Neutrophil (primary cell): ENCODE measurements around the gene PGA3.
A peak's percentile ranks its signal among the peaks of the same experiment; 100 is the strongest.
"Not testable (repeated sequence)": the region's sequence is repeated elsewhere in the genome, so short reads cannot be mapped to it uniquely, and the experiment has no call there.

Experiments used
- H3K27ac ChIP-seq: fragments of 200-600 bp; sonication (generic); 2 replicates; pipeline ENCODE4 v1.5.1; 2016; ENCODE audit warnings: mild to moderate bottlenecking, moderate library complexity
- H3K27me3 ChIP-seq: fragments of 200-600 bp; sonication (generic); 2 replicates; pipeline ENCODE4 v1.6.0; 2016; ENCODE audit warnings: mild to moderate bottlenecking
- H3K36me3 ChIP-seq: fragments of 200-600 bp; sonication (generic); 2 replicates; pipeline ENCODE4 v1.5.1; 2017
- H3K4me1 ChIP-seq, 2 experiments: fragments of 200-600 bp in 1 of 2; sonication (generic) in 1 of 2; 1 replicate in 1 of 2; 2 replicates in 1 of 2; pipeline versions ENCODE4 v1.5.1 to v1.6.1; 2013 to 2016; ENCODE audit warnings: low read depth in 1 of 2, low read length in 1 of 2, mild to moderate bottlenecking in 1 of 2, moderate library complexity in 1 of 2; ENCODE audit not compliant: control insufficient read depth in 1 of 2, insufficient read depth in 1 of 2
- H3K4me3 ChIP-seq, 2 experiments: fragments of 200-600 bp in 1 of 2; sonication (generic) in 1 of 2; 1 replicate in 1 of 2; 2 replicates in 1 of 2; pipeline ENCODE4 v1.5.1; 2013 to 2016; ENCODE audit warnings: low read depth in 1 of 2, low read length in 1 of 2, mild to moderate bottlenecking in 1 of 2, moderate library complexity in 1 of 2
- H3K9me3 ChIP-seq: fragments of 200-600 bp; sonication (generic); 2 replicates; pipeline ENCODE4 v1.5.1; 2016
- TF ChIP-seq, protein P1 (sequence below): fragments of 200-600 bp; sonication (generic); IDR thresholded peaks from 2 replicates; pipeline ENCODE4 v1.5.1; 2016; ENCODE audit warnings: antibody characterized with exemption

Gene PGA3

DNA sequence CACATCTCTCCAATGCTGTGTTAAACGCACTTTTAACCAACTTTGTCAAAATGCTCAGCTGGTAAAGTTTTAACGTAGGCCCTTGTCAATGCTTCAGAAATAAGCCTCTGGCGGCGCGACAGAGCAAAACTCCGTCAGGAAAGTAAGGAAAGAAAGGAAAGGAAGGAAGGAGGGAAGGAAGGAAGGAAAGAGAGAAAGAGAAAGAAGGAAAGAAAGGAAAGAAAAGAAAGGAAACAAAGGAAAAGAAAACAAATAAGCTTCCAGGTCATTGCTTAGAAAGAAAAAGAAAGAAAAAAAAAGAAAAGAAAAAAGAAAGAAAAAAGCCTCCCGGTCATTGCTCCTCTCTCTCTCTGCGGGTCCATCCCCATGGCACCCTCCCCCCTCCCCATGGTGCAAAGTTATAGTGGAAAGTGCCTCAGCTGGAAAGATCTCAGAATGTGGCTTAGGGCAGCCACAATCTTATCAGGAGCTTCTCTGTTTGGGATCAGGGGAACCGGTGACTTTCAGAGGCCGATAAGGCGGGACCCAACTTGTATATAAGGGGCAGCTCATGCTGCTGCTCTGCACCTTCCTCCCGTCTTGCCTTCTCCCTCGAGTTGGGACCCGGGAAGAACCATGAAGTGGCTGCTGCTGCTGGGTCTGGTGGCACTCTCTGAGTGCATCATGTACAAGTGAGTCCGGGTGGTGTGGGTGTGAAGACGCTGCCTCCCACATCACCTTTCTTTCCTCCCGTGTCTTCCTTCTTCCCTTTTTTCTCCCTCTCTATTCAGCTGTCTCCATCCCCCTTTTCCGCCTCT lies at the start of gene PGA3:
TSS of gene PGA3 (plus strand) at position 566 of the 797 bp plus-strand sequence. CDS start at position 616, 50 bp downstream.
- not testable (repeated sequence) for H3K4me3 ChIP-seq, H3K36me3 ChIP-seq, H3K27me3 ChIP-seq, H3K27ac ChIP-seq, H3K4me1 ChIP-seq, H3K9me3 ChIP-seq

DNA sequence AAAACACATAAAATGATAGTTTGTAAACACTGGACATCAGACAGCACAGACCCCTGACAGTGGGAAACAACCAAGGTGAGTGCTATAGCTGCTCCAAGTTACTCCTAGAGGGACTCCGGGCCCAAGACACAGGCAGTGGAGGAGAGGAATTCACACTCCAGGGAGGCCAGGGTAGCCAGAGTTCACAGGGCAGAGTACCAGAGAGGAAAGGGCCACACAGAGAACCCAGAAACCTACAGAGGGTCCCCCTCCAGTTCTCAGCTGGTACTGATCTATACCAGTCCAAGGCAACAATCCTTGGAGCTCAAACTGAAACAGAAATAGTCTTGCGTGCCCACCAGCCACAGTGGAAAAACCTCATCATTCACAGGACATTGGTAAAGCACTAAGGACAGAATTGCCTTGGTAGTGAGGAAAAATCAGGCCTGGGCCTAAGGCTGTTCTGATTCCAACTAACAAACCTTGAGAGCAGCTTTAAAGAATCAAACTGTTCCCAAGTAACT lies 49.7 kb upstream of the PGA3 start:
- Histone ChIP-seq H3K36me3 (no peaks in the 10 kb centered on the region), H3K4me3 (no peak overlapping the region), H3K27ac (no peak overlapping the region), H3K9me3 (no peaks in the 10 kb centered on the region), H3K4me1 (peaks cover 46 to 66% of the 10 kb centered on the region in 2 experiments), H3K27me3 (no peaks in the 10 kb centered on the region)
- TF ChIP-seq, protein P1, sequence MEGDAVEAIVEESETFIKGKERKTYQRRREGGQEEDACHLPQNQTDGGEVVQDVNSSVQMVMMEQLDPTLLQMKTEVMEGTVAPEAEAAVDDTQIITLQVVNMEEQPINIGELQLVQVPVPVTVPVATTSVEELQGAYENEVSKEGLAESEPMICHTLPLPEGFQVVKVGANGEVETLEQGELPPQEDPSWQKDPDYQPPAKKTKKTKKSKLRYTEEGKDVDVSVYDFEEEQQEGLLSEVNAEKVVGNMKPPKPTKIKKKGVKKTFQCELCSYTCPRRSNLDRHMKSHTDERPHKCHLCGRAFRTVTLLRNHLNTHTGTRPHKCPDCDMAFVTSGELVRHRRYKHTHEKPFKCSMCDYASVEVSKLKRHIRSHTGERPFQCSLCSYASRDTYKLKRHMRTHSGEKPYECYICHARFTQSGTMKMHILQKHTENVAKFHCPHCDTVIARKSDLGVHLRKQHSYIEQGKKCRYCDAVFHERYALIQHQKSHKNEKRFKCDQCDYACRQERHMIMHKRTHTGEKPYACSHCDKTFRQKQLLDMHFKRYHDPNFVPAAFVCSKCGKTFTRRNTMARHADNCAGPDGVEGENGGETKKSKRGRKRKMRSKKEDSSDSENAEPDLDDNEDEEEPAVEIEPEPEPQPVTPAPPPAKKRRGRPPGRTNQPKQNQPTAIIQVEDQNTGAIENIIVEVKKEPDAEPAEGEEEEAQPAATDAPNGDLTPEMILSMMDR: no peak

DNA sequence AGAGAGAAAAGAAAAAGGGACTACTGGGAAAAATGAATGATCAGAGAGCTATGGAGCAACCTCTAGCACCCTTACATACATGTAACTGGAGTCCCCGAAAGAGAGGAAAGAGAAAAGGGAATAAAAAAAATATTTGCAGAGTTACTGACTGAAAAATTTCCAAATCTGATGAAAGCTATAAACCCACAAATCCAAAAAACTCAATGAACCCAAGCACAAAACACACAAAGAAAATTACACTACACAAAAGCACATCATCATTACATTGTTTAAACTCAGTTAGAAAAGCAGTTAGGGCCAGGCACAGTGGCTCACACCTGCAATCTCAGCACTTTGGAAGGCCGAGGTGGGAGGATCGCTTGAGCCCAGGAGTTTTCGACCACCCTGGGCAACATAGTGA lies 48.8 kb upstream of the PGA3 start:
- H3K36me3 ChIP-seq: no peaks in the 10 kb centered on the region
- no peaks in the 10 kb centered on the region for H3K9me3 ChIP-seq
- no peak overlapping the region for H3K27ac ChIP-seq
- no peak overlapping the region for H3K4me3 ChIP-seq
- peaks cover 45 to 66% of the 10 kb centered on the region in 2 experiments for H3K4me1 ChIP-seq
- no peaks in the 10 kb centered on the region for H3K27me3 ChIP-seq
- TF ChIP-seq, protein P1: no peak

DNA sequence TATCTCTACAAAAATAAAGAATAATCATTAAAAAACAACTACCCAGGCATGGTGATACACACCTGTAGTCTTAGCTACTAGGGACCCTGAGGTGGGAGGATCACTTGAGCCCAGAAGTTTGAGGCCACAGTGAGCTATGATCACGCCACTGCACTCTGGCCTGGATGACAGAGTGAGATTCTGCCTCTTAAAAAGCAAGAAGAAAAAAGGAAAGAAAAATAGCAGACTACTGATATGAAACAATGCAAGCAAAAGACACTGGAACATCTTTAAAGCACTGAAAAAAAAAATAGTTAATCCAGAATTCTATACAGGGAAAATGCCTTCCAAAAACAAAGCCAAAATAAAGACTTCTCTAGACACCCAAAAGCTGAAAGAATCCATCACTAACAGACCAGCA lies 48.0 kb upstream of the PGA3 start:
- Histone ChIP-seq H3K36me3 (no peaks in the 10 kb centered on the region), H3K27ac (peak overlapping the region; percentile 62), H3K9me3 (no peaks in the 10 kb centered on the region), H3K4me3 (no peak overlapping the region), H3K4me1 (peaks cover 43 to 63% of the 10 kb centered on the region in 2 experiments), H3K27me3 (no peaks in the 10 kb centered on the region)
- TF ChIP-seq, protein P1: no peak

DNA sequence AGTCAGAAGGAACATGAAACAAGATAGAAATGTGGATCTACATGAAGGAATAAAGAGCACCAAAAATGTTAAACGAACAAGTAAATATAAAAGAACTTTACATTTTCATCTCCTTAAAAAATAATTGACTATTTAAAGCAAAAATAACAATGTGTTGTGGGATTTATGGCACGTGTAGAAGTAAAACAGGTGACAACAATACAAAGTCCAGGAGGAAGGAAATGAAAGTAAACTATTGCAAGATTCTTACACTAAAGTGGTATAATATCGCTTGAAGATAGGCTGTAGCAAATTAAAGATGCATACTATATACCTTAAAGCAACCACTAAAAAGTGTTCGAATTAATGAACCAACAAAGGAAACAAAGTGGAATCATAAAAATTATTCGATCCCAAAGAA lies 47.6 kb upstream of the PGA3 start:
- Histone ChIP-seq H3K4me3 (no peak overlapping the region), H3K27ac (peak overlapping the region; percentile 62), H3K27me3 (no peaks in the 10 kb centered on the region), H3K36me3 (no peaks in the 10 kb centered on the region), H3K9me3 (no peaks in the 10 kb centered on the region), H3K4me1 (peaks cover 47 to 63% of the 10 kb centered on the region in 2 experiments)
- TF ChIP-seq, protein P1: no peak

DNA sequence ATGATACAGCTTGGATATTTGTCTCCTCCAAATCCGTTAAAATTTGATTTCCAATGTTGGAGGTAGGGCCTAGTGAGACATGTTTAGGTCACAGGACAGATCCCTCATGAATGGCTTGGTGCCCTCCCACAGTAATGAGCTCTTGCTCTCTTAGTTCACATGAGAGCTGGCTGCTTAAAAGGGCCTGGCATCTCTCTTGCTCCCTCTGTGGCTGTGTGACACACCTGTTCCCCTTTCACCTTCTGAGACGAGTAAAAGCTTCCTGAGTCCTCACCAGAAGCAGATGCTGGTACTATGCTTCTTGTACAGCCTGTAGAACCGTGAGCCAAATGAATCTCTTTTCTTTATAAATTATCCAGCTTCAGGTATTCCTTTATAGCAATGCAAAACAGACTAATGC lies 45.6 kb upstream of the PGA3 start:
- Histone ChIP-seq H3K27ac (peak overlapping the region; percentile 62), H3K4me1 (peaks cover 60 to 65% of the 10 kb centered on the region in 2 experiments), H3K4me3 (no peak overlapping the region), H3K9me3 (no peaks in the 10 kb centered on the region), H3K27me3 (no peaks in the 10 kb centered on the region), H3K36me3 (no peaks in the 10 kb centered on the region)
- TF ChIP-seq, protein P1: no peak
